T-helper 9 cell (primary cell): ENCODE data around the gene STX18.
"Not testable (repeated sequence)": the region's sequence is repeated elsewhere in the genome, so short reads cannot be mapped to it uniquely, and the experiment has no call there.

Experiments used
- DNase-seq: peaks from one replicate; pipeline ENCODE4 v3.0.0-alpha.2; 2020

STX18 gene

DNA sequence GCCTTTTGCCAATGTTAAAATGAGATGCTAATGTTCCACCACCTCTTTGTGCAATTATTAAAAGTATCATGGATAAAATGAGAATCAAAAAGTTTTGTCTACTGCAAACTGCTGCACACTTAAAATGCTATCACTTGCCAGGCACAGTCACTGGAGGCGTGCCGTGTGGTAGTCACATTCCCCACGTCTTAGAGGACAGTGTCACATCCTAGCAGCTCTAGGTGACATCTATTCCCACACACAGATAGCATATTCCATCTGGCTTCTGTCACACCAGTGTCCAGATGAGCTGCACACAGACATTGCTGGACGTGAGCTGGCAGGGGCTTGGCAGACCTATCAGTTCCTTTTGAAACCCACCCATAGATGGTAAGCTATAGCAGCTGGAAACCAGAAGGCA lies 107.9 kb downstream of the STX18 start:
- DNase-seq: no peak

- no peak for DNase-seq
Observed at GRCh38 chr4:4432341-4433125, 109.3 kb downstream of the STX18 start.

DNA sequence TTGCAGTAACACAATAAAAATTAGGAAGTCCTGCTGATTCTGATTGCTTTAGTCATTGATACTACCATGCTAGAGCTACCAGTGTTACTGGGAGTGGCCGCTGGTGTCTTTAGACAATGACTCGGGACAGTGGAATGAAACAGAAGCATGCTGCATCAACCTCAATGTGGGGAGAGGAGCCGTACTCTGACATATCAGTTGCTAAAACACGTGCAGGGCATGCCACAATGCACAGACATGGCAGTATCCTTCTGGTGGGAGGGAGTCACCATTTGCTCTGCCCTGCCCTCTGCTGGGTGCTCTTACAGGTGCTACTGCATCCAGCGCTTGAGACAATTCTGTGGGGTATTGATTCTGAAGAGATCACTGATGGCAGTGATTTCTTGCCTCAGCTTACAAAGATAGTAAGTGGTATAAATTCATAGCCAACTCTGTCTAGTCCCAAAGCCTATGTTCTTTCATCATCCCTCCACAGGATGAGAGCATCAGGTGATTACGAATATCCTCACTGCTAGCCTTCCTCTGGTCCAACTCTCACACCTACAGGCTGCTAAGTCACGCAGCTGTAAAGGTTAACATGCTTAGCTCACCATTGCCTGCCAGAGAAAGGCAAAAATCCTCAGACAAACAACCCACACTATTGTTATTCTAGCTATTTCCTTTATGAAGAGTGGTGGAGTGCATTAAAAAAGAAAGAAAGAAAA lies 111.2 kb downstream of the STX18 start:
- peak; percentile 38 for DNase-seq

DNA sequence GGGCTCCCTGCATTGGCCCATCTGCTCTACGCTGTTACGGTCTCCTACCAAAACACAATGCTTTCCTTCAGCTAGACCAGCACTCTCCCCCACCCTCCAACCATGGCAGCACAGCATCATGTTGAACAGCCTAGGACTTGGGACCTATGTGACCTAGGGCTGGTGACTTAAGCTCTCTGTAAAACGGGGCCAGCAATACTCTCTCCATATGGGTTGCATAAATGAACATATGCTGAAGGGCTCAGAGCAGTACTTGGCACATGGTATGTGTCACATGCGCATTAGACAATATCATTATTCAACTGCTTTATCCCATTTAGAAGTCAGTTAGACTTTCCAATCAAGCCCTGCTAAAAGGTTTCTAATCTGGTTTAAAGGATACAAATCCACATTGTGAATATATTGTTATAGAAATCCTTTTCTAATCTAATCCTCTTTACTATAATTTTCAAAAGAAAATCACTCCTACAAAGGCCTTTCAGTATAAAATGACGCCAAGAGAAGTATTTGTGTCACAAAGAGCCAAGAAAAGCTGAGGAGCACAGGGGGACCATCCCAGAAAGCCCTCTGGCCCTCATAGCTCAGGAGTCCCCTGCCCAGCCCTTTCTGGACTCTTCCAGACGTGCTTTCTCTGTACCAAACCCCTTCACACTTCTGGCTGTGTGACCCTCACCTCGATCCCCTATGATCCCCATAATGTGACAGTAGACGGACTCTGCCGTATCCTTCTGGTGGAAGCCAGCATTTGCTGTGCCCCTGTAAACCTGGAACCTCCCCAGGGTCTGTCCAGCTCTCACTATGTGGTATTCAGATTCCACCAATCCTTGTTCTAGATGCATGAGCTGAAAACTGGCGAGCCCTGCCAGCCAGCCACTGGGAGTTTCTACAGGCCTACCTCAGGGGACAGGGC lies 112.6 kb downstream of the STX18 start:
- DNase-seq: no peak

DNA sequence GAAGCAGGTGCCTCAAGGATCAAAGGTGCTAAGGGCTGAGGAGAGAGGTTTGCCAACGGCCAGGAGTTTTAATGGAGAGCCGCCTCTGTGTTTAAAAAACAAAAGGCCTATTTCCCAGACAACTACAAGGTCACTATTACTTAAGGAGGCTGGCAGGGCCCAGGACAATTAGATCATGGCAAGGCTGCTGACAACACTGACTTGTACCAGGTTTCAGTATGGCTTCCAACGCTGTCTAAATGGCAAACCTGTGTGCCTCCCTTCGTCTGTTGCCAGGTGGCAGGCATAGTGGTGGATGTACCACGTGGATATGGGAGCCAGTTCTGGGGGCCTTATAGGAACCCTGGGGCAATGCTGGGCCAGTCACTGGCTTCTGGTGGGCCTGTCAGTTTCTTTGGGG lies 114.0 kb downstream of the STX18 start:
- no peak for DNase-seq

- no peak for DNase-seq
Observed at GRCh38 chr4:4427121-4427870, 114.6 kb downstream of the STX18 start.

DNA sequence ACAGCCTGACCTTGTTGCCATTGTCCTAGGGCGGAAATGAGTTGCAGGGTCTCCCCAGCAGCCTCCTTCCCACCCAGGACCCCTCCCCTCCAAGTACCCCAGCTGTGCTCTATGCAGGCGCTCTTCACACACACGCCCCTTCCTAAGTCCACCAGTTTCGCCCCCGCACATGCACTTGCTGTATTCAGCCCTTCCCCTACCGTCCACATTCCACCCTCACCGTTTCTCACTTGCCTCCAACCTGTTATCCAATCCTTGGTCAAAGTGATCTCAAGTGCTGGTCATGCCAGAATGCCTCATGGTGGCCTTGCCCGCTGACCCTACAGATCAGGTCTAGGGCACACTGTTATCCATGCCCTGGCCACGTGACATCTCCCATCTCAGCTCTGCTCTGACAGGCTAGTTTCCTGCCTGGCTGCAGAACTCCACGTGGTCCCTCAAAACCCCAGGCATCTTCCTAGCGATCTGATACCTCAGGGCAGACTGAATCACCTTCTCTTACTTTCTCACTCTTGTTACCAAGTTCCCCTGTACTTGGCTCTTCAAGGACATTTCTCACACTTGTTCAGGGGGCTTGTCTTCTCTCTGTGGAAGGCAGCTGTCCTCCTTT lies 115.2 kb downstream of the STX18 start:
- DNase-seq: no peak

GRCh38 chr4:4425696-4426095 lies 116.2 kb downstream of the STX18 start:
- no peak for DNase-seq

DNA sequence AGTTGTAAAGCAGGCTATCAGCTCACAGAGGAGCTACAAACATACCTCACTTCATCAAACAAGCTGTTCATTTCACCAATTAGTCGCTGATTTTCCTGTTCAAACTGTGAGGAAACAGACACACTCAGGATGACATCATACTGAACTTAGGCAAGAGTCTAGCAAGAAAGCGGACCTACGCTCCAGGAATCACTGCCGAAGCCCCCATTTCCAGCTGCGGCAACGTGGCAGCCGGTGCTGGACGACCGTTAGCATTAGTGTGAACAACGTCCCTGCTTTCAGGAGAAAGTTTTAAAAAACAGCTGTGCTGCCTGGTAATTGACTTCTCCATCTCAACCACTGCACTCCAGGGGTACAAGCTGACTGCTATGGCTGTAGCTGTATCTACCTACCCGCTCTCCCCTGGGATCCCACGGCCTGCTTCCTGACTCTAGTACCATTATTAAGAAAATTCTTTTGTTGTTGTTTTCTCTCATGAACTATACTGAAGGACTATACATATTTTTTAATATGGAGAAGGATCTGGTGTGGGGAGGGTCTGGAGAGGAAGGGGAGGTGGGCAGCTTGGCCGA lies 116.6 kb downstream of the STX18 start:
- no peak for DNase-seq

DNA sequence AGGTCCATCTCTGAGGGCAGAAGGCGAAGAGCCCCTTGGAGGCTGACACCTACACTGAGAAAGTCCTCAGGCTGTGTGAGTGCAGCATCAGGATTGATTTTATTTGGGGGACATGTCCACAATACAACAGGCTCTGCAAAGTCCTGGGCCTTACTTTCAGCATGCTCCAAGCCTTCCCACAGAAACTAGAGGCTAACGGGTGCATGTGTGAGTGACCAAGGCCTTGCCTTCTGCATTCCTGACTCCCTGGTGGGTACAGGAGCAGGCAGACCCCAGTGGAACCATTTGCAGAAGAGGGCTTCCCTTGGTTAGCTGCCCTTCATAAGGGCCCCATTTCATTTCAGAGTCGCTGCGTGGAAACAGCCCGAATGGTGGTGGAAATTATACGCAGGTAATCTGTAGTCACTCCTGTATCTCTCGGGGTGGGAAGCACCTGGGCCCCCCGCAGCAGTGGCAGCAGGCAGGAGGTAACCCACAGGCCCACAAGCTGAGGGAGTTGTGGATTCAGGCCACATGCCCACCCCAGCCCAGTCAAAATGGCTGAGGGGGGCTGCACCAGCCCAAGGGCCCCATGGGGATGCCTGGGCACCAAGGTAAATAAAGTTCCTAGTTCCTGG lies 117.2 kb downstream of the STX18 start:
- no peak for DNase-seq

GRCh38 chr4:4423706-4424498 lies 117.9 kb downstream of the STX18 start:
- no peak for DNase-seq

DNA sequence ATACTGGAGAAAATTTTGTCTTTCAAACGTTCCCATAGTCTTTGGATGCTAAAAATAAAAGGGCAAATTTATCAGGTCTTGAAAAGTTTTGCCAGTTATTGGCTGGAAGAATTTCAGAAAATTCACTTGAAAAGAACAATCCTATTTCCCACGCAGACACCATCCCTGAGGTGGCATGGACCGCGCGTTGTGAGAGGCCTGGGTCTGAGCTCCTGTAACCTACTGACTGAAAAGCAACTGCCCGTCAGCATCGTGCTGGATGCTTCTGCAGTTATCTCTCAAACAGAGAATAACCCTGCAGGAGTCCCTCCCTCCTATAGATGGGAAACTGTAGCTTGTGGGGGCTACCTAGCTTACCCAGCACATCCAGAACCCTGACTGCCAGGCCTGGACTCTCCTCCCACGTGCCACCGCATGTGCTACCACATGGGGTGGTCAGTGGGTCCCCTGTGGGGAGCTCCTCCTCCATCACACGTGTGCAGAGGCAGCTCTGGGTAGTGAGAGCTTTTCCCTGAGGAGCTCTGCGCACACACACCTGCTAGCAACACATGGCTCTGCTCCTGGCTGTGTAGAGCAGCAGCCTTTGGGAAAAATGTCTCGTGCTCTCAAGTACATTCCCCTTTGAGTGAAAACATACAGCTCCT lies 118.9 kb downstream of the STX18 start:
- DNase-seq: no peak

- DNase-seq: not testable (repeated sequence)
Observed at GRCh38 chr4:4422117-4422516, 119.7 kb downstream of the STX18 start.

- DNase-seq: no peak
Observed at GRCh38 chr4:4421356-4421755, 120.5 kb downstream of the STX18 start.

- DNase-seq: no peak
Observed at GRCh38 chr4:4420421-4420820, 121.4 kb downstream of the STX18 start.

GRCh38 chr4:4419896-4420295 lies 122.0 kb downstream of the STX18 start:
- DNase-seq: no peak

- no peak for DNase-seq
Observed at GRCh38 chr4:4418676-4419390, 123.0 kb downstream of the STX18 start.

DNA sequence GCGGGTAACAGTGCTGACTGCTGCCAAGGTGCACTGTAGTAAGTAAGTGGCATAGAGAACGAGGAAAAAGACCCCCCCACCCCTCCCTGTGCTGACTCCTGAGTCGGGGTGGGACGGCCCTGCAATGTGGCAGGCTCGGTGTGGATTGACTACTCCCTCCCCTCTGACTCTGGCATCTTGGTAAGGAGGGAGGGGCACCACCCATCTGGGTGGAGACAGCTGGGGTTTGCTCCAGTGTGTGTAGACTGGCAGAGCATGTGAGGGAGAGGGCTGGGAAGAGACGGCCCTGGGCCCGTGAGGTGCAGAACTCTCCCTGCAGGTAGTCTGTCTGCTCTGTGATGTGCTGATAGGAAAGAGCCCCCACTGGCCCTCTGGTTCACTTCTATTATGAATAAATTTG lies 124.0 kb downstream of the STX18 start:
- DNase-seq: no peak

DNA sequence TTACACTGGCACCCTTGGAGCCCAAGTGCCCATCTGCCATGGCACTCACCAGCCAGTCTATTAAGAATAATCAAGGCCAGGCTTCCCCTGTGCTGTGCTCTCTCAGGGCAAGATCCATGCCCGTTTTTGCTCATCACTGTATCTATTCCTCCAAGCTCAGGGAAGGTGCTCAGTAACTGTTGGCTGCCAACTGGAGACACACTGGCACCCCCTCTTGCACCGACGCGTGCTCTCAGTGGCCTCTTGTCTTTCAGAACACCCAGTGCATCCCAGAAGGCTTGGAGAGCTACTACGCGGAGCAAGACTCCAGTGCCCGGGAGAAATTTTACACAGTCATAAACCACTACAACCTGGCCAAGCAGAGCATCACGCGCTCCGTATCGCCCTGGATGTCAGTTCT lies 124.9 kb downstream of the STX18 start:
- DNase-seq: no peak
